ENCODE measurements around the gene DBH.

DBH gene

GRCh38 chr9:133689151-133689763 is 53.1 kb downstream of the DBH start:
- Histone ChIP-seq H3K27ac (ENCODE audit: low read depth, low read length) (no peak overlapping the region), H3K9ac (ENCODE audit: low read length) (no peak overlapping the region), H3K4me3 (ENCODE audit: low read length) (no peak overlapping the region), H3K27me3 (ENCODE audit: control insufficient read depth, insufficient read depth, low read length) (no peaks in the 10 kb centered on the region), H3K4me1 (ENCODE audit: control insufficient read depth, insufficient read depth, low read length) (peaks cover 3% of the 10 kb centered on the region), H3K36me3 (ENCODE audit: control insufficient read depth, insufficient read depth, low read length) (no peaks in the 10 kb centered on the region)

- H3K27ac ChIP-seq (ENCODE audit: low read depth, low read length): no peak overlapping the region
Measured at GRCh38 chr9:133690081-133690561, 54.0 kb downstream of the DBH start.

GRCh38 chr9:133691191-133691590 is 55.0 kb downstream of the DBH start:
- H3K27ac ChIP-seq (ENCODE audit: low read depth, low read length): no peak overlapping the region
- H3K27me3 ChIP-seq (ENCODE audit: control insufficient read depth, insufficient read depth, low read length): no peaks in the 10 kb centered on the region
- H3K4me1 ChIP-seq (ENCODE audit: control insufficient read depth, insufficient read depth, low read length): no peaks in the 10 kb centered on the region
- H3K36me3 ChIP-seq (ENCODE audit: control insufficient read depth, insufficient read depth, low read length): no peaks in the 10 kb centered on the region
- no peak overlapping the region for H3K4me3 ChIP-seq (ENCODE audit: low read length)
- H3K9ac ChIP-seq (ENCODE audit: low read length): no peak overlapping the region

More at GRCh38 chr9:133690081-133690561, 54.0 kb downstream of the DBH start:
- Histone ChIP-seq H3K4me1 (ENCODE audit: control insufficient read depth, insufficient read depth, low read length) (no peaks in the 10 kb centered on the region), H3K4me3 (ENCODE audit: low read length) (no peak overlapping the region), H3K27me3 (ENCODE audit: control insufficient read depth, insufficient read depth, low read length) (no peaks in the 10 kb centered on the region), H3K9ac (ENCODE audit: low read length) (no peak overlapping the region), H3K36me3 (ENCODE audit: control insufficient read depth, insufficient read depth, low read length) (no peaks in the 10 kb centered on the region)

- H3K4me1 ChIP-seq (ENCODE audit: control insufficient read depth, insufficient read depth, low read length): no peaks in the 10 kb centered on the region
- H3K36me3 ChIP-seq (ENCODE audit: control insufficient read depth, insufficient read depth, low read length): no peaks in the 10 kb centered on the region
- no peak overlapping the region for H3K27ac ChIP-seq (ENCODE audit: low read depth, low read length)
- no peaks in the 10 kb centered on the region for H3K27me3 ChIP-seq (ENCODE audit: control insufficient read depth, insufficient read depth, low read length)
- no peak overlapping the region for H3K4me3 ChIP-seq (ENCODE audit: low read length)
- H3K9ac ChIP-seq (ENCODE audit: low read length): no peak overlapping the region
Measured at GRCh38 chr9:133691626-133692363, 55.6 kb downstream of the DBH start.

GRCh38 chr9:133692364-133692985 is 56.3 kb downstream of the DBH start:
- no peaks in the 10 kb centered on the region for H3K27me3 ChIP-seq (ENCODE audit: control insufficient read depth, insufficient read depth, low read length)
- no peak overlapping the region for H3K4me3 ChIP-seq (ENCODE audit: low read length)
- no peak overlapping the region for H3K9ac ChIP-seq (ENCODE audit: low read length)
- no peak overlapping the region for H3K27ac ChIP-seq (ENCODE audit: low read depth, low read length)
- no peaks in the 10 kb centered on the region for H3K4me1 ChIP-seq (ENCODE audit: control insufficient read depth, insufficient read depth, low read length)
- H3K36me3 ChIP-seq (ENCODE audit: control insufficient read depth, insufficient read depth, low read length): no peaks in the 10 kb centered on the region

- H3K9ac ChIP-seq (ENCODE audit: low read length): no peak overlapping the region
- H3K27me3 ChIP-seq (ENCODE audit: control insufficient read depth, insufficient read depth, low read length): no peaks in the 10 kb centered on the region
- H3K27ac ChIP-seq (ENCODE audit: low read depth, low read length): no peak overlapping the region
- no peaks in the 10 kb centered on the region for H3K4me1 ChIP-seq (ENCODE audit: control insufficient read depth, insufficient read depth, low read length)
- H3K4me3 ChIP-seq (ENCODE audit: low read length): no peak overlapping the region
- H3K36me3 ChIP-seq (ENCODE audit: control insufficient read depth, insufficient read depth, low read length): no peaks in the 10 kb centered on the region
Measured at GRCh38 chr9:133693116-133693515, 57.0 kb downstream of the DBH start.

GRCh38 chr9:133693703-133694529 is 57.8 kb downstream of the DBH start:
- H3K27ac ChIP-seq (ENCODE audit: low read depth, low read length): no peak overlapping the region
- no peak overlapping the region for H3K4me3 ChIP-seq (ENCODE audit: low read length)
- H3K4me1 ChIP-seq (ENCODE audit: control insufficient read depth, insufficient read depth, low read length): no peaks in the 10 kb centered on the region
- no peaks in the 10 kb centered on the region for H3K36me3 ChIP-seq (ENCODE audit: control insufficient read depth, insufficient read depth, low read length)
- H3K9ac ChIP-seq (ENCODE audit: low read length): no peak overlapping the region
- no peaks in the 10 kb centered on the region for H3K27me3 ChIP-seq (ENCODE audit: control insufficient read depth, insufficient read depth, low read length)

GRCh38 chr9:133694686-133695085 is 58.5 kb downstream of the DBH start:
- no peak overlapping the region for H3K27ac ChIP-seq (ENCODE audit: low read depth, low read length)
- H3K36me3 ChIP-seq (ENCODE audit: control insufficient read depth, insufficient read depth, low read length): no peaks in the 10 kb centered on the region
- no peaks in the 10 kb centered on the region for H3K4me1 ChIP-seq (ENCODE audit: control insufficient read depth, insufficient read depth, low read length)
- H3K9ac ChIP-seq (ENCODE audit: low read length): no peak overlapping the region
- no peak overlapping the region for H3K4me3 ChIP-seq (ENCODE audit: low read length)
- H3K27me3 ChIP-seq (ENCODE audit: control insufficient read depth, insufficient read depth, low read length): no peaks in the 10 kb centered on the region

- H3K4me1 ChIP-seq (ENCODE audit: control insufficient read depth, insufficient read depth, low read length): no peaks in the 10 kb centered on the region
- H3K9ac ChIP-seq (ENCODE audit: low read length): no peak overlapping the region
- H3K27ac ChIP-seq (ENCODE audit: low read depth, low read length): no peak overlapping the region
- H3K36me3 ChIP-seq (ENCODE audit: control insufficient read depth, insufficient read depth, low read length): no peaks in the 10 kb centered on the region
- no peak overlapping the region for H3K4me3 ChIP-seq (ENCODE audit: low read length)
- H3K27me3 ChIP-seq (ENCODE audit: control insufficient read depth, insufficient read depth, low read length): no peaks in the 10 kb centered on the region
Measured at GRCh38 chr9:133696071-133696472, 59.9 kb downstream of the DBH start.

- Histone ChIP-seq H3K9ac (ENCODE audit: low read length) (no peak overlapping the region), H3K27me3 (ENCODE audit: control insufficient read depth, insufficient read depth, low read length) (peaks cover 3% of the 10 kb centered on the region), H3K4me1 (ENCODE audit: control insufficient read depth, insufficient read depth, low read length) (no peaks in the 10 kb centered on the region), H3K27ac (ENCODE audit: low read depth, low read length) (no peak overlapping the region), H3K4me3 (ENCODE audit: low read length) (no peak overlapping the region), H3K36me3 (ENCODE audit: control insufficient read depth, insufficient read depth, low read length) (no peaks in the 10 kb centered on the region)
Measured at GRCh38 chr9:133699546-133699945, 63.4 kb downstream of the DBH start.

GRCh38 chr9:133700819-133701320 is 64.7 kb downstream of the DBH start:
- Histone ChIP-seq H3K27ac (ENCODE audit: low read depth, low read length) (no peak overlapping the region), H3K9ac (ENCODE audit: low read length) (no peak overlapping the region), H3K4me3 (ENCODE audit: low read length) (no peak overlapping the region), H3K27me3 (ENCODE audit: control insufficient read depth, insufficient read depth, low read length) (peaks cover 3% of the 10 kb centered on the region), H3K4me1 (ENCODE audit: control insufficient read depth, insufficient read depth, low read length) (no peaks in the 10 kb centered on the region), H3K36me3 (ENCODE audit: control insufficient read depth, insufficient read depth, low read length) (no peaks in the 10 kb centered on the region)
